ENCODE results near the gene CRISPLD2. TPM values are rescaled to one million over a fixed set of nuclear protein-coding genes. Genes with fewer than 3 reads are reported as not detected.
A peak's percentile ranks its signal among the peaks of the same experiment; 100 is the strongest.
"Not testable (repeated sequence)": the region's sequence is repeated elsewhere in the genome, so short reads cannot be mapped to it uniquely, and the experiment has no call there.

CRISPLD2 gene
- total and polyA plus RNA-seq, 8 donors = 13.8 to 106 (median 24.9) TPM

- peaks cover 0 to 28% of the 10 kb centered on the region in 2 donors for H3K27me3 ChIP-seq
- no peak overlapping the region for H3K4me3 ChIP-seq
- peak in 1 of 4 donors; percentile 50 for DNase-seq
- no peaks in the 10 kb centered on the region for H3K9me3 ChIP-seq
- H3K27ac ChIP-seq = peak overlapping the region in 1 of 2 donors; percentile 35
- no peaks in the 10 kb centered on the region for H3K36me3 ChIP-seq
- intact Hi-C loops (cut with DNase I) = no loop called here
- peak; percentile 10 for ATAC-seq
- H3K4me1 ChIP-seq = peaks cover 6 to 59% of the 10 kb centered on the region in 2 donors
- no peak for TF ChIP-seq CTCF (IDR thresholded peaks at IDR 0.05)
These were observed 9.6 kb downstream of the CRISPLD2 start for GRCh38 chr16:84829168-84829965.

- Histone ChIP-seq H3K4me3 (no peak overlapping the region), H3K4me1 (peaks cover 6 to 43% of the 10 kb centered on the region in 2 donors), H3K27me3 (peaks cover 0 to 30% of the 10 kb centered on the region in 2 donors), H3K36me3 (no peaks in the 10 kb centered on the region), H3K27ac (no peak overlapping the region), H3K9me3 (no peaks in the 10 kb centered on the region)
- no peak for ATAC-seq
- no peak for DNase-seq
- no peak for TF ChIP-seq CTCF (IDR thresholded peaks at IDR 0.05)
- intact Hi-C loops (cut with DNase I) = no loop called here
These were observed 11.1 kb downstream of the CRISPLD2 start for GRCh38 chr16:84830765-84831384.

GRCh38 chr16:84831728-84832127, 11.9 kb downstream of the CRISPLD2 start:
- H3K9me3 ChIP-seq; ATAC-seq; H3K36me3 ChIP-seq; intact Hi-C loops (cut with DNase I); H3K4me3 ChIP-seq; DNase-seq: not testable (repeated sequence)
- Histone ChIP-seq H3K4me1 (peaks cover 6 to 35% of the 10 kb centered on the region in 2 donors), H3K27ac (peak overlapping the region; percentile 37 to 73), H3K27me3 (peaks cover 0 to 38% of the 10 kb centered on the region in 2 donors)

- Histone ChIP-seq H3K9me3 (no peaks in the 10 kb centered on the region), H3K4me1 (peaks cover 3 to 26% of the 10 kb centered on the region in 2 donors), H3K4me3 (no peak overlapping the region), H3K27me3 (peaks cover 0 to 44% of the 10 kb centered on the region in 2 donors), H3K27ac (peak overlapping the region; percentile 37 to 73), H3K36me3 (no peaks in the 10 kb centered on the region)
- TF ChIP-seq CTCF (IDR thresholded peaks at IDR 0.05) = no peak
- ATAC-seq (peak; percentile 67), DNase-seq (peak in 3 of 4 donors; percentile 49 to 84 (median 76))
- intact Hi-C loops (cut with DNase I) = no loop called here
These were observed 12.8 kb downstream of the CRISPLD2 start for GRCh38 chr16:84832488-84833143.

- H3K4me1 ChIP-seq = peaks cover 3 to 21% of the 10 kb centered on the region in 2 donors
- no peak for TF ChIP-seq CTCF (IDR thresholded peaks at IDR 0.05)
- intact Hi-C loops (cut with DNase I) = no loop called here
- DNase-seq = no peak
- H3K27ac ChIP-seq = peak overlapping the region in 1 of 2 donors; percentile 73
- no peaks in the 10 kb centered on the region for H3K36me3 ChIP-seq
- peaks cover 0 to 41% of the 10 kb centered on the region in 2 donors for H3K27me3 ChIP-seq
- no peaks in the 10 kb centered on the region for H3K9me3 ChIP-seq
- no peak for ATAC-seq
- H3K4me3 ChIP-seq = no peak overlapping the region
These were observed 13.3 kb downstream of the CRISPLD2 start for GRCh38 chr16:84833144-84833500.
